Measurements from ENCODE around the gene THRSP.
"Not testable (repeated sequence)": the region's sequence is repeated elsewhere in the genome, so short reads cannot be mapped to it uniquely, and the experiment has no call there.

Gene THRSP

GRCh38 chr11:78039919-78040671 lies 23.6 kb upstream of the THRSP start:
- no peak for DNase-seq

GRCh38 chr11:78040691-78041379 lies 22.8 kb upstream of the THRSP start:
- no peak for DNase-seq

GRCh38 chr11:78041380-78041719 lies 22.3 kb upstream of the THRSP start:
- DNase-seq, result not testable (repeated sequence)

GRCh38 chr11:78041843-78042440 lies 21.7 kb upstream of the THRSP start:
- no peak for DNase-seq

GRCh38 chr11:78044706-78045105 lies 19.0 kb upstream of the THRSP start:
- DNase-seq, result no peak

GRCh38 chr11:78045851-78046485 lies 17.7 kb upstream of the THRSP start:
- peak; percentile 56 for DNase-seq

- DNase-seq, result no peak
Measured at GRCh38 chr11:78046486-78046854, 17.2 kb upstream of the THRSP start.

GRCh38 chr11:78048561-78048960 lies 15.1 kb upstream of the THRSP start:
- DNase-seq, result no peak

- no peak for DNase-seq
Measured at GRCh38 chr11:78049348-78049747, 14.3 kb upstream of the THRSP start.

- DNase-seq, result no peak
Measured at GRCh38 chr11:78050964-78051831, 12.5 kb upstream of the THRSP start.

GRCh38 chr11:78054971-78055370 lies 8.7 kb upstream of the THRSP start:
- no peak for DNase-seq

GRCh38 chr11:78056093-78056492 lies 7.6 kb upstream of the THRSP start:
- no peak for DNase-seq

GRCh38 chr11:78057462-78058055 lies 6.1 kb upstream of the THRSP start:
- no peak for DNase-seq

- DNase-seq, result not testable (repeated sequence)
Measured at GRCh38 chr11:78059749-78060328, 3.8 kb upstream of the THRSP start.

GRCh38 chr11:78060533-78060932 lies 3.1 kb upstream of the THRSP start:
- DNase-seq, result no peak

GRCh38 chr11:78061088-78061920 lies 2.4 kb upstream of the THRSP start:
- DNase-seq, result no peak

GRCh38 chr11:78061921-78062311 lies 1.7 kb upstream of the THRSP start:
- DNase-seq, result no peak

- no peak for DNase-seq
Measured at GRCh38 chr11:78062671-78063070, 990 bp upstream of the THRSP start.

GRCh38 chr11:78065203-78065602 lies 1.5 kb downstream of the THRSP start:
- no peak for DNase-seq

GRCh38 chr11:78066471-78066870 lies 2.8 kb downstream of the THRSP start:
- DNase-seq, result no peak

GRCh38 chr11:78067704-78068103 lies 4.0 kb downstream of the THRSP start:
- no peak for DNase-seq

All from GDM1 (cell line).